ENCODE measurements around the gene DBH.

The DBH gene

GRCh38 chr9:133685653-133686609 is 49.8 kb downstream of the DBH start:
- FAIRE-seq: no peak

- FAIRE-seq: no peak
Measured at GRCh38 chr9:133686642-133687575, 50.7 kb downstream of the DBH start.

- FAIRE-seq: no peak
Measured at GRCh38 chr9:133687856-133688761, 51.9 kb downstream of the DBH start.

GRCh38 chr9:133689151-133689763 is 53.1 kb downstream of the DBH start:
- no peak for FAIRE-seq

GRCh38 chr9:133690081-133690561 is 54.0 kb downstream of the DBH start:
- FAIRE-seq: no peak

- no peak for FAIRE-seq
Measured at GRCh38 chr9:133691191-133691590, 55.0 kb downstream of the DBH start.

- no peak for FAIRE-seq
Measured at GRCh38 chr9:133691626-133692363, 55.6 kb downstream of the DBH start.

- FAIRE-seq: no peak
Measured at GRCh38 chr9:133692364-133692985, 56.3 kb downstream of the DBH start.

GRCh38 chr9:133693116-133693515 is 57.0 kb downstream of the DBH start:
- FAIRE-seq: no peak

GRCh38 chr9:133693703-133694529 is 57.8 kb downstream of the DBH start:
- FAIRE-seq: no peak

GRCh38 chr9:133694686-133695085 is 58.5 kb downstream of the DBH start:
- FAIRE-seq: no peak

- FAIRE-seq: no peak
Measured at GRCh38 chr9:133696071-133696472, 59.9 kb downstream of the DBH start.

- no peak for FAIRE-seq
Measured at GRCh38 chr9:133699546-133699945, 63.4 kb downstream of the DBH start.

- FAIRE-seq: no peak
Measured at GRCh38 chr9:133700819-133701320, 64.7 kb downstream of the DBH start.

- no peak for FAIRE-seq
Measured at GRCh38 chr9:133701321-133701980, 65.3 kb downstream of the DBH start.

- FAIRE-seq: no peak
Measured at GRCh38 chr9:133701981-133702797, 66.0 kb downstream of the DBH start.

GRCh38 chr9:133702798-133703590 is 66.8 kb downstream of the DBH start:
- FAIRE-seq: no peak
